GM13976 (cell line): ENCODE measurements around the gene USP49.
"Not testable (repeated sequence)": the region's sequence is repeated elsewhere in the genome, so short reads cannot be mapped to it uniquely, and the experiment has no call there.

Experiments used
- DNase-seq: peaks from one replicate; pipeline ENCODE4 v3.0.0; 2012; ENCODE audit warnings: low spot score
- in situ Hi-C: fragments of 300-500 bp; cut with MboI; formaldehyde crosslinking; loops from one replicate; pipeline ENCODE4 v1.12.0; 2022; ENCODE audit warnings: low sequenced_read_pairs, mixed read lengths, inconsistent platforms; ENCODE audit not compliant: unreplicated experiment
- TF ChIP-seq, protein P1 (sequence below): IDR thresholded peaks from 2 replicates; pipeline ENCODE4 v1.5.1; 2012; ENCODE audit warnings: borderline replicate concordance, mild to moderate bottlenecking; ENCODE audit not compliant: insufficient read depth; ENCODE audit errors: extremely low read depth, missing control alignments, control extremely low read depth

USP49 gene

DNA sequence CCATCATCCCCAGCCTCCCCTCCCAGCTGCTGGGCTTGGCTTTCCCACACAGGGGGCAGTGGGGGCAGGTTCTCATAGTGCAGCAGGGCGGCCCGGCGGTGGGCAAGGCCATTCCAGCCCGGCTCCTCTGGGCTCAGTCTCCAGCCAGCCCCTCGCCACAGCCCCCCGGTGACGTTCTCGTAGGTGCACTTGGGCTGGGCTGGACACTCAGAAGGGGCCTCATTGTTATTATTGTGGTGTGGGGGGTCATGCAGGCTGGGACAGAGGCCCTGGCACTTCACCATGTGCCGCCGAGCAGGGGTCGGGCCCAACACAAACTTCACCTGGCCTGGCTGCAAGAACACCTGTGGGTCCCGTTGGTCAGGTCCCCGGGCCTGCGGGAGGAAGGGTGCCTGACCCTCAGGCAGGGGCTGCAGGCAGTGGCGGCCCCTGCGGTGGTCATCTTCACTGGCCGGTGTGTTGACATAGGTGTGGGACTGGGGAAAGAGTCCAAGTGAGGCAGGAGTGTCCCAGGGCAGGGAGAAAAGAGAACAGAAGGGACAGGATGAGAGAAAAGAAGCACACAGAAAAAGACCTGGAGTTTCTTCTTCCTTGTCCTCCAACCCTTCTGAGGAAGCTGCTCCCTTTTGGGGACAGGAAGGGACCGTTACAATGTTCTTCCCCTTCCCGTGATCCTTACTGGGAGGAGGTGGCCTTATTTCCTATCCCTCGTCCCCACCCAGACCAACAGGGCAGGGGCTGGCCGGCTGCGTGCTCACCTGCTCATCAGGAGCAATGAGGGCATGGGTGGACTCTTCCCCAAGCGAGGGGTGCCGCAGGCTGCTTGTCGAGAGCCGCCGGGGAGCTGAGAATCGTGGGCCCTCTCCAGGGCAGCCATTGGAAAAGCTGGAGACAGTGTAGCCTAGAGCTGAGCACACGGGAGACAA lies 123.9 kb downstream of the USP49 start:
- no peak for DNase-seq
- TF ChIP-seq, protein P1, sequence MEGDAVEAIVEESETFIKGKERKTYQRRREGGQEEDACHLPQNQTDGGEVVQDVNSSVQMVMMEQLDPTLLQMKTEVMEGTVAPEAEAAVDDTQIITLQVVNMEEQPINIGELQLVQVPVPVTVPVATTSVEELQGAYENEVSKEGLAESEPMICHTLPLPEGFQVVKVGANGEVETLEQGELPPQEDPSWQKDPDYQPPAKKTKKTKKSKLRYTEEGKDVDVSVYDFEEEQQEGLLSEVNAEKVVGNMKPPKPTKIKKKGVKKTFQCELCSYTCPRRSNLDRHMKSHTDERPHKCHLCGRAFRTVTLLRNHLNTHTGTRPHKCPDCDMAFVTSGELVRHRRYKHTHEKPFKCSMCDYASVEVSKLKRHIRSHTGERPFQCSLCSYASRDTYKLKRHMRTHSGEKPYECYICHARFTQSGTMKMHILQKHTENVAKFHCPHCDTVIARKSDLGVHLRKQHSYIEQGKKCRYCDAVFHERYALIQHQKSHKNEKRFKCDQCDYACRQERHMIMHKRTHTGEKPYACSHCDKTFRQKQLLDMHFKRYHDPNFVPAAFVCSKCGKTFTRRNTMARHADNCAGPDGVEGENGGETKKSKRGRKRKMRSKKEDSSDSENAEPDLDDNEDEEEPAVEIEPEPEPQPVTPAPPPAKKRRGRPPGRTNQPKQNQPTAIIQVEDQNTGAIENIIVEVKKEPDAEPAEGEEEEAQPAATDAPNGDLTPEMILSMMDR, result no peak
- in situ Hi-C loops, result no loop called here

DNA sequence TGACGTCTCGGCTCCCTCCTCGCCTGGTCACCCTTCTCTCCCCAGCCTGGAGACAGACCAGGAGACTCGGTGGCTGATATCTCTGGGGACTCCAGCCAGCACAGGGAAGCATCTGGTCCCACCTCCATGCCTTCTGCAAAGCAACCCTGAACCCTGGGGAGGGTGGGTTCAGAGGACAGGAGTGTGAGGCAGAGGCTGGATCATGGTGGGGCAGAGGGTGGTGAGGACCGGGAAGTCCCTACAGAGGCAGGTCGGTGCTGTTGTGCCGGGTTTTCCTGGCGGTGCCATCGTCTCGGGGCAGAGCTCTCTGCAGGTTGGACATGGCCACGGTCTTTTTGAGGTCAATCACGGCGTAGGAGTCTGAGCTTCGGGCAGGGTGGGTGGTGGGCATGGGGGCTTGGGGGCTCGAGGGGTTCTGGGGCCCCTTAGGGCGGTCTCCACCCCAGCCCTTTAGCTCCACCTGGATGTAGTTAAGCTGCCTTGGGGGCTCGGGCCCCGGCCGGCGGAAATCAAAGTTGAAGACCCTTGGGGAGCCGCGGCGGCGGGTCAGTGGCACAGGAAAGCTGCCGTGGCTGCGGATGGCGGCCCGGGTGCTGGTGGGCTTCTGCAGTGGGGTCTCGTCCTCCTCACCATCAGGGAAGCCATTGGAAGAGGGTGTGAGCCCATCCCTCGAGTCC lies 124.7 kb downstream of the USP49 start:
- in situ Hi-C loops, result no loop called here
- no peak for DNase-seq
- TF ChIP-seq, protein P1, result no peak

DNA sequence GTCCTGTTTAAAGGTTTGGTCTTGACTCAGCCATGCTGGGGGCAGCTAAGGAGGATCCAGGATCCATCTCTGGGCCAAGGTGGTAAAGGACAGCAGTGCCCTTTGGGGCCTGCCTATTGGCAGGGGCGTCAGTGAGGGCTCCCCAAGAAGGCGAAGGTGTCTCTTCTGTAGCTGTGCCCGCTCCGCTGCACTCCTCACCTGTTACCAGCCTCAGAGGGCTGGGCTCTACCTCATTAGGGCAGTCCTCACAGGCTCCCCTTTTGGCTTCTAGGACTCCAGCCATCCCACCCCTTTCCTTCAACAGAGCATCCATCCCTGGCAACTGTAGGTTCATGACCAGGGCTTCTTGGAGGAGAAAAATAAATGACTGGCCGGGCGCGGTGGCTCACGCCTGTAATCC lies 125.8 kb downstream of the USP49 start:
- in situ Hi-C loops, result no loop called here
- TF ChIP-seq, protein P1, result no peak
- no peak for DNase-seq

DNA sequence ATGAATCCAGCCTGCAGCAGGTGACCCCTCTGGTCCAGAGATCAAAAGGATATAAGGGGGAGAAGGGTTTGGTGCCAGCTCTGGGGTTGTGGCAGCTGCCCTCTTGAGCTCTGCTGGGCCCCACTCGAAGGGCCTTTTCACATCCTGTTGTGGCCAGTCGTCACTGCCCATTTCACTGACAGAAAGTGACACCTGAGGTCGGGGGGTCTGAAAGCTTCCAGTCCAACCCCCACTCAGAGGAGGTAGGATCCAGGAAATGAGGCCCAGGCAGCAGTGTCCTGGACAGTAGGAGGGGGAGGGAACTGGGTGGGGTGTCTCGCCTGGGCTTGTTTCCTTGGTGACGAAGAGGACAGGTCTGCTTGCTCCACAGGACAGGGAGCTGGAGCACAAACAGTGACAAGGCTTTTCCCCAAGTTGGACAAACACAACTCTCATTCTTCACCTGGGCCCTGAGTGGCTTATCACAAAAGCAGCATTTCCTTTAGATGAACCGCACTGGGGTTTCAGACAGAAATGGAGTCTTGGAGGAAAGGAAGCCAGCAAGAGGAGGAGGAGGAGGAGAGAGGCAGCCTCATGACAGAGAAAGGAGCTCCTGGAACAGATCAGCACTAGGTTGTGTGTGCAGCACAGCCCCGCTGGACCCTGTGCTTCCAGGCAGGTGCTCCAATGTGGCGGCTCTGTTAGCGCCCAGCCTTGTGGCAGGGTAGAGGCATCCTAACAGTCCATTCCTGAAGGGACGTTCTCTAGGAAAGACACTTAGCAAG lies 126.4 kb downstream of the USP49 start:
- TF ChIP-seq, protein P1, result no peak

DNA sequence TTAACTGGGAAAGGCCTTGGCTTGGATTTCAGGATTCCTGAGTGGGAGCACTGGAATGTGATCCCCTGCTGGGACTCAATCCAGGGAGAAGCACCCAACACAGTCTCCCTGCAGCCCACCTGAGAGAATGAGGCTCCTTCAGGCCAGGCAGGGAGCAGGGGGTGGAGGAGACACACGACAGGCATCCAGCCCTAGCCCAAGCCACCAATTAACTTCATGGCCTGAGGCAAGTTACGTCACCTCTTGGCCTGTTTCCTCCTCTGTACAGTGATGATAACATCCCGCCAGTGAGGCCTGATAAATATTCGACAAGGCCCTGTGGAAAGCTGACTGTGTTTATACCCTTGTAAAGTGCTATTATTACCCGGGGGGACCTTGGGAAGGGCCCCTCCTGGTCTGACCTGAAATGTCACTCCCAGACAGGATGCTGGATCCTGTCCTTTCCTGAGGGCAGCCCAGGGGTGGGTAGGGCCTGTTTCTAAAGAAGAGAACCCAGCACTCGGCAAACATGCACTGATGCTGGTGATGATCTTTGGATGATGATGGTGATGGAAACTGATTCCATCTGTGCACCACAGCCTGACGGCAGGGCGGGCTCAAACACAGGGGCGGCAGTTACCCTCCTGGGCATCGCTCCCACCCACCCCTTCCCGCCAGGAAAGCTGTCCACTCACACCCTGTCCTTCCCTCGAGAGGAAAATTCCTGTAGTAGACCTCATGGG lies 127.9 kb downstream of the USP49 start:
- TF ChIP-seq, protein P1, result no peak
- no peak for DNase-seq
- in situ Hi-C loops, result no loop called here

More for the DNA sequence above, 126.4 kb downstream of the USP49 start:
- no peak for DNase-seq
- in situ Hi-C loops, result no loop called here

DNA sequence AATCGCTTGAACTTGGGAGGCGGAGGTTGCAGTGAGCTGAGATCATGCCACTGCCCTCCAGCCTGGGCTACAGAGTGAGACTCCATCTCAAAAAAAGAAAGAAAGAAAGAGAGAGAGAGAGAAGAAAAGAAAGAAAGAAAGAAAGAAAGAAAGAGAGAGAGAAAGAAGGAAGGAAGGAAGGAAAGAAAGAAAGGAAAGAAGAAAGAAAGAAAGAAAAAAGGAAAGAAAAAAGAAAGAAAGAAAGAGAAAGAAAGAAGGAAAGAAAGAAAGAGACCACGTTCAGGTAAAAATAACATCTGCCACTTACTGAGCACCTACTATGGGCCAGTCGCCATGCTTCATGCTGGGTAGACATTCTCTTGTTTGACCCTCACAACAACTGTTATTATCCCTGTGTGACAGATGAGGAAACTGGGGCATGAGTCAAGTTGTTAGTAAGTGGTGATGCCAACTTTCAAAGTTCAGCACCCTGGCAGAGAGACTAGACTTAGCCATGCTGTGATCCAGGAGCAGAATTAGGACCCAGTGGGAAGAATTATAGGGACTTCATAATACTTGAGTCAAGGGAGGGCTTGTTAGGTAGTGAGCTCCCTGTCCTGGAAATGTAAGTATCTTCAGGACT lies 129.0 kb downstream of the USP49 start:
- DNase-seq, in situ Hi-C loops: not testable (repeated sequence)
